HCT116 (cell line): ENCODE results near the gene FBXO34. TPM values are rescaled to one million over a fixed set of nuclear protein-coding genes. Genes with fewer than 3 reads are reported as not detected.

Experiments
- ATAC-seq: fragments of 200-7000 bp; cut with Tn5 transposase; 2 replicates; pipeline ENCODE4 v1.9.1; 2020; ENCODE audit warnings: mild to moderate bottlenecking, moderate library complexity
- BruUV-seq: library from RNA; stranded (reverse); fragments of 400-500 nt; replicated peaks from 2 replicates; lab custom pipeline; 2021; lab: Mats Ljungman, UMichigan
- CTCF ChIA-PET: fragments of 300-600 bp; sonication (Branson Sonifier 250); formaldehyde crosslinking; loops from one replicate; lab custom pipeline; 2021; ENCODE audit warnings: antibody characterized with exemption; lab: Charles Lee
- POLR2A ChIA-PET: fragments of 300-600, 350-600 bp; sonication (Branson Sonifier 250); formaldehyde crosslinking; loops from one replicate; lab custom pipeline; 2021; ENCODE audit warnings: antibody characterized with exemption; lab: Charles Lee
- RAD21 ChIA-PET, 2 experiments: fragments of 300-600 bp; sonication (Branson Sonifier 250); formaldehyde crosslinking; loops; one replicate each; lab custom pipeline; 2023; ENCODE audit warnings: low total read pairs in 2 of 2; ENCODE audit not compliant: uncharacterized antibody in 2 of 2, unreplicated experiment in 2 of 2, low non-redundant PET in 1 of 2; lab: Charles Lee
- DNase-seq: peaks from one replicate; pipeline ENCODE4 v3.0.0-alpha.2; 2010; ENCODE audit warnings: low read depth, low spot score
- H2AFZ ChIP-seq: fragments of 200-600 bp; shearing (Covaris generic), sonication (generic); 2 replicates; pipeline ENCODE4 v1.6.1; 2017; ENCODE audit warnings: low read depth, mixed run types, mixed read lengths, antibody characterized with exemption, low read length; ENCODE audit not compliant: poor library complexity, severe bottlenecking
- H3K27ac ChIP-seq: 2 replicates; pipeline ENCODE4 v1.5.1; 2012; ENCODE audit warnings: low read depth, low read length
- H3K27me3 ChIP-seq: fragments of 200-600 bp; sonication (generic); 2 replicates; pipeline ENCODE4 v1.6.1; 2016; ENCODE audit warnings: mixed run types, low read length, mixed read lengths; ENCODE audit not compliant: insufficient read depth
- H3K36me3 ChIP-seq, 2 experiments: fragments of 200-500 bp in 1 of 2; fragments of 200-600 bp in 1 of 2; sonication (Bioruptor generic) in 1 of 2; sonication (generic) in 1 of 2; 2 replicates each; pipeline versions ENCODE4 v1.5.1 to v1.6.1; 2014 to 2016; ENCODE audit warnings: low read length in 2 of 2, inconsistent platforms in 1 of 2, mixed read lengths in 1 of 2, mixed run types in 1 of 2; ENCODE audit not compliant: insufficient read depth in 2 of 2, control insufficient read depth in 1 of 2
- H3K4me1 ChIP-seq, 2 experiments: fragments of 200-600 bp in 1 of 2; sonication (generic) in 1 of 2; 2 replicates each; pipeline versions ENCODE4 v1.5.1 to v1.6.1; 2012 to 2017; ENCODE audit warnings: low read length in 2 of 2, inconsistent platforms in 1 of 2, mild to moderate bottlenecking in 1 of 2, mixed read lengths in 1 of 2, mixed run types in 1 of 2, moderate library complexity in 1 of 2; ENCODE audit not compliant: insufficient read depth in 2 of 2, control insufficient read depth in 1 of 2
- H3K4me2 ChIP-seq: fragments of 200-600 bp; sonication (generic); 2 replicates; pipeline ENCODE4 v1.6.1; 2017; ENCODE audit warnings: mixed run types, low read length, mixed read lengths
- H3K4me3 ChIP-seq, 2 experiments: fragments of 200-600 bp in 1 of 2; sonication (generic) in 1 of 2; replicated peaks in 1 of 2; 2 replicates each; pipeline ENCODE4 v1.5.1; 2011 to 2016; ENCODE audit warnings: low read length in 2 of 2, control low read depth in 1 of 2, low read depth in 1 of 2, mild to moderate bottlenecking in 1 of 2, mixed read lengths in 1 of 2, mixed run types in 1 of 2
- H3K79me2 ChIP-seq: fragments of 200-600 bp; sonication (generic); 2 replicates; pipeline ENCODE4 v1.6.1; 2017; ENCODE audit warnings: mild to moderate bottlenecking, mixed run types, low read length, moderate library complexity, mixed read lengths; ENCODE audit not compliant: insufficient read depth
- H3K9ac ChIP-seq: fragments of 200-600 bp; sonication (generic); 2 replicates; pipeline ENCODE4 v1.6.1; 2016; ENCODE audit warnings: low read length, mixed read lengths
- H3K9me2 ChIP-seq: fragments of 200-600 bp; sonication (generic), shearing (Covaris generic); 2 replicates; pipeline ENCODE4 v1.6.1; 2017; ENCODE audit warnings: mixed run types, mild to moderate bottlenecking, moderate library complexity; ENCODE audit not compliant: insufficient read depth
- H3K9me3 ChIP-seq, 2 experiments: fragments of 200-500 bp in 1 of 2; fragments of 200-600 bp in 1 of 2; sonication (Bioruptor generic) in 1 of 2; sonication (generic) in 1 of 2; 2 replicates each; pipeline ENCODE4 v1.6.1; 2014 to 2017; ENCODE audit warnings: low read length in 2 of 2, mixed read lengths in 2 of 2, inconsistent platforms in 1 of 2, low read depth in 1 of 2, mild to moderate bottlenecking in 1 of 2, mixed run types in 1 of 2, moderate library complexity in 1 of 2; ENCODE audit not compliant: control insufficient read depth in 1 of 2, insufficient read depth in 1 of 2
- H4K20me1 ChIP-seq: fragments of 200-600 bp; sonication (generic), shearing (Covaris generic); 2 replicates; pipeline ENCODE4 v1.6.1; 2017; ENCODE audit warnings: mixed run types, mild to moderate bottlenecking, moderate library complexity; ENCODE audit not compliant: insufficient read depth
- CEBPB ChIP-seq: IDR thresholded peaks from 2 replicates; pipeline ENCODE4 v1.6.1; 2012; ENCODE audit warnings: low read depth
- POLR2A ChIP-seq: IDR thresholded peaks from 2 replicates; pipeline ENCODE4 v1.7.0; 2011; ENCODE audit warnings: borderline replicate concordance; ENCODE audit not compliant: insufficient read depth, insufficient read length; ENCODE audit errors: extremely low read depth
- POLR2AphosphoS5 ChIP-seq: IDR thresholded peaks from 2 replicates; pipeline ENCODE4 v1.6.1; 2011; ENCODE audit warnings: mild to moderate bottlenecking, low read depth, low read length, moderate library complexity
- YY1 ChIP-seq: IDR thresholded peaks from 2 replicates; pipeline ENCODE4 v1.6.1; 2011; ENCODE audit warnings: low read length, low read depth, moderate library complexity, mild to moderate bottlenecking; ENCODE audit not compliant: insufficient replicate concordance; ENCODE audit errors: extremely low read depth
- intact Hi-C: fragments of 100-400 bp; cut with micrococcal nuclease; formaldehyde crosslinking; loops from 2 replicates; pipeline ENCODE4 v1.10.0; 2022
- total RNA-seq: library from RNA; stranded (reverse); gene quantifications from one replicate; pipeline ENCODE4 v1.2.1, GENCODE V29; 2021; ENCODE audit not compliant: unreplicated experiment
- TF ChIP-seq, protein P1 (sequence below), 3 experiments: fragments of 200-600 bp in 1 of 3; sonication (generic) in 1 of 3; IDR thresholded peaks in 2 of 3; conservative IDR thresholded peaks in 1 of 3; 2 replicates each; pipeline ENCODE4 v1.5.1; 2012 to 2017; ENCODE audit warnings: low read depth in 2 of 3, low read length in 2 of 3, antibody characterized with exemption in 1 of 3, borderline replicate concordance in 1 of 3, control low read depth in 1 of 3, mild to moderate bottlenecking in 1 of 3, mixed read lengths in 1 of 3, mixed run types in 1 of 3, moderate library complexity in 1 of 3; ENCODE audit not compliant: insufficient read depth in 1 of 3
- TF ChIP-seq, protein P2 (sequence below): IDR thresholded peaks from 2 replicates; pipeline ENCODE4 v1.6.1; 2012

Gene FBXO34
- total RNA-seq, 1 experiment from 2014 or later = 26.9 TPM

DNA sequence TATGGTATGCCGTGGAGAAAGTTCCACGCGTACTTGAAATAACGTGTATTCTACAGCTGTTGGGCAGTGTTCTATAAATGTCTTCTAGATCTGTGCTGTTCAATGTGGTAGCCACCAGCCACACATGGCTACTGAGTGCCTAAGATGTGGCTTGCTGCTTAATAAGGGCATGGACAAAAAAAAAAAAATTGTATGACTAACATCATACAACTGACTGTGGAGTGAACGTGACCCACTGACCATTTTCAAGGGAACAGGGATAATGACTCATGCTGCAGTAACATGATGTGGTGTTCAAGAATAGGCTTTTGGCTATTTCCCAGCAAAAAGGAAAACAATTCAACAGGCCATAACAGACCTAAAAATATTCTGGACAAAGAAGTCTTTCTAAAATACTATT lies 127.5 kb downstream of the FBXO34 start (continued):
- TF ChIP-seq, protein P1, sequence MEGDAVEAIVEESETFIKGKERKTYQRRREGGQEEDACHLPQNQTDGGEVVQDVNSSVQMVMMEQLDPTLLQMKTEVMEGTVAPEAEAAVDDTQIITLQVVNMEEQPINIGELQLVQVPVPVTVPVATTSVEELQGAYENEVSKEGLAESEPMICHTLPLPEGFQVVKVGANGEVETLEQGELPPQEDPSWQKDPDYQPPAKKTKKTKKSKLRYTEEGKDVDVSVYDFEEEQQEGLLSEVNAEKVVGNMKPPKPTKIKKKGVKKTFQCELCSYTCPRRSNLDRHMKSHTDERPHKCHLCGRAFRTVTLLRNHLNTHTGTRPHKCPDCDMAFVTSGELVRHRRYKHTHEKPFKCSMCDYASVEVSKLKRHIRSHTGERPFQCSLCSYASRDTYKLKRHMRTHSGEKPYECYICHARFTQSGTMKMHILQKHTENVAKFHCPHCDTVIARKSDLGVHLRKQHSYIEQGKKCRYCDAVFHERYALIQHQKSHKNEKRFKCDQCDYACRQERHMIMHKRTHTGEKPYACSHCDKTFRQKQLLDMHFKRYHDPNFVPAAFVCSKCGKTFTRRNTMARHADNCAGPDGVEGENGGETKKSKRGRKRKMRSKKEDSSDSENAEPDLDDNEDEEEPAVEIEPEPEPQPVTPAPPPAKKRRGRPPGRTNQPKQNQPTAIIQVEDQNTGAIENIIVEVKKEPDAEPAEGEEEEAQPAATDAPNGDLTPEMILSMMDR (IDR thresholded peaks at IDR 0.05 in 2 of 3, conservative IDR thresholded peaks at IDR 0.05 in 1 of 3; ENCODE audit: borderline replicate concordance in 1 of 3, insufficient read depth in 1 of 3, low read depth in 2 of 3, low read length in 2 of 3) = no peak

DNA sequence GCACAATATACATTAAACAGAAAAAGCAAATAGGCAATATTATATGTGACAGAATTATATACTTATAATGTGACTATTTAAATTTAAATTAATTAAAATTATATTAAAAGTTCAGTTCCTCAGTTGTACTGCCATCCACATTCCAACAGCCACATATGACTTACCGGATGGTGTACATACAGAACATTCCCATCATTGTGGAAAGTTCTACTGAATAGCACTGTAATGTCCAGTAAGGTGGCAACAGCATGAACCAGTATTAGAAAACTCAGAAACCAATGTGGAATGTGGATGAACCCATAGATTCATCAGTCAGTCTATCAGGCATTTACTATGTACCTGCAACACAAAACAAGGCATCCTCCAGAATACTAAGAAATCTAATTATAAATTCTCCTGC lies 128.0 kb downstream of the FBXO34 start:
- Histone ChIP-seq H3K27me3 (no peaks in the 10 kb centered on the region), H3K4me2 (peak overlapping the region; percentile 38), H3K9ac (no peak overlapping the region), H4K20me1 (no peaks in the 10 kb centered on the region; the same call in 1 of the 2 replicates), H3K36me3 (no peaks in the 10 kb centered on the region; a peak in 1 of 4 replicates), H3K4me3 (no peak overlapping the region), H3K79me2 (peaks cover 29% of the 10 kb centered on the region), H2AFZ (no peak overlapping the region), H3K4me1 (peaks cover 8 to 20% of the 10 kb centered on the region in 2 experiments; a peak in 3 of 4 replicates), H3K27ac (no peak overlapping the region), H3K9me3 (no peaks in the 10 kb centered on the region), H3K9me2 (no peaks in the 10 kb centered on the region)
- CTCF ChIA-PET = no interaction called here
- POLR2A ChIA-PET = no interaction called here
- TF ChIP-seq, protein P2, sequence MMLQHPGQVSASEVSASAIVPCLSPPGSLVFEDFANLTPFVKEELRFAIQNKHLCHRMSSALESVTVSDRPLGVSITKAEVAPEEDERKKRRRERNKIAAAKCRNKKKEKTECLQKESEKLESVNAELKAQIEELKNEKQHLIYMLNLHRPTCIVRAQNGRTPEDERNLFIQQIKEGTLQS = no peak
- no peak for TF ChIP-seq POLR2AphosphoS5
- intact Hi-C loops = no loop called here
- DNase-seq = no peak
- BruUV-seq = no TSS peak
- ATAC-seq = no peak
- RAD21 ChIA-PET = no interaction called here

DNA sequence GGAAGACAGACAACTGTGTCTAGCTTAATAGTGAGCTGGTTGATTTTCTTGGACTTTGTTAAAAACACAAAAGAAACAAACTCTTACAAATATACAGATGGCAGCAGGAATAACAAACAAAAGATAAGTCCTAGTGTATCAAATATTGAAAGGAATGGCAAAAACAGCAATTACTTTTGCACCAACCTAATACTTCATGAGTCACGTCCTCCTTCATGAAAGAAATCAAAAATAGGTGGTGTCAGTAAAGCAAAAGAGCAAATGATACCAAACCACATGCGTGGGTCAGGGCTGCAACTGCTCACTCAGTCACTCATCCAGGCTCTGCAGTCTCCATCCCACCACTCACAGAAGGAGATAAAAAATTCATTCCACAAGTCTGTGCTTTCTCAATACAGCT lies 128.6 kb downstream of the FBXO34 start:
- TF ChIP-seq CEBPB = no peak
- no peak for TF ChIP-seq YY1
- no peak for TF ChIP-seq POLR2A
- no peak for DNase-seq
- no peaks in the 10 kb centered on the region for H3K9me2 ChIP-seq
- H3K79me2 ChIP-seq = peaks cover 33% of the 10 kb centered on the region
- no TSS peak for BruUV-seq
- no peak for ATAC-seq
- no peaks in the 10 kb centered on the region for H3K9me3 ChIP-seq
- intact Hi-C loops = no loop called here
- no peaks in the 10 kb centered on the region for H3K27me3 ChIP-seq
- CTCF ChIA-PET = no interaction called here
- RAD21 ChIA-PET = no interaction called here
- peaks cover 8 to 20% of the 10 kb centered on the region in 2 experiments; a peak in 3 of 4 replicates for H3K4me1 ChIP-seq
- no peak overlapping the region for H3K4me2 ChIP-seq
- H3K27ac ChIP-seq = no peak overlapping the region
- H3K9ac ChIP-seq = no peak overlapping the region
- no peaks in the 10 kb centered on the region; a peak in 1 of 4 replicates for H3K36me3 ChIP-seq
- POLR2A ChIA-PET = no interaction called here
- H2AFZ ChIP-seq = no peak overlapping the region
- H3K4me3 ChIP-seq = no peak overlapping the region
- no peaks in the 10 kb centered on the region; the same call in 1 of the 2 replicates for H4K20me1 ChIP-seq
